Measurements from ENCODE around the gene XRCC4.
"Not testable (repeated sequence)": the region's sequence is repeated elsewhere in the genome, so short reads cannot be mapped to it uniquely, and the experiment has no call there.

The XRCC4 gene

DNA sequence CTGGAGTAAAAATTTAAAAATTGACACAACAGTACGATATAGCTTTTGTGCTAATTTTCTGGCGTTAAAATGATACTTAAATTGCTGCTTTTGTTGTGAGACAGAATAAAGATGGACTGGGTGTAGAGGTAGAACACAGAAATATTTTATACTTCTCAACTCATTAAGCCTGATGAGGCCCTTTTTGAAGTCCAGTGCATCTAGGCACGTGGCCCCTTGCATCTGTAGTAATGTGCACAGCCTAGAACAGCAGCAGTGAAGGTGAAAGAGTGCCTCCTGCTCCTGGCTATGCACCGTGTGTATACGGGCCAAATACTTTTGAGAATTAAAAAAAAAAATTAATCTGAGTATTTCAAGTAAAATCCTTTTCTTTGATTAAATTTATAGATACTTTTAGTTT lies 115.6 kb downstream of the XRCC4 start:
- DNase-seq, result no peak

DNA sequence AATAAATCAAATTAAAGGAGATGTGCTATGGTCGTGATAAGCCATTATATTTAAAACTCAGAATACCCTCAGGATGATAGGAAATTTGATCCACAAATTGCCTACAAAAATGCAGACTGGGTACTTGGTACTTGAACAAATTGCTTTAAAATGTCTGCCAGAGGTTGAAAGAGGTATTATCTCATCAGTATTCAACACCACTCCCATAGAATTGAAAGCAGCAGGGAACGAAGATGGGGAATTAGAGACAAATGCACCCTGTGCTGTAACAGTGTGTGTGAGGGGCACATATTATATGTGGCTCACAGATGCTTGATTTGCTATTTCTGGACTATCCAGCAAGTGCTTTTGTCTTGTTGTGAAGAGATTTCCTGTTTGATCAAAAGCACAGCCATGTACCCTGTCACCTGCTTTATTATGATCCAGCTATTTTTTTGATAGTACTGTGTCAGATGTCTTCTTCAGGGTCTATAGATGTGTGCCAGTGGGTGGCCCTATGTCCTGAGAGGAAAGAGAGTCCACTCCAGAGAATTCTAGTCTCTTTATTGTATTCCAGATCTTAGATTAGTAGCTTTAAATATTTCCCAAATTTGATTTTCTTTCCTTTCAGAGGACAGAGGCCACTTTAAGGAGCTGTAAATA lies 120.1 kb downstream of the XRCC4 start:
- DNase-seq, result no peak

DNA sequence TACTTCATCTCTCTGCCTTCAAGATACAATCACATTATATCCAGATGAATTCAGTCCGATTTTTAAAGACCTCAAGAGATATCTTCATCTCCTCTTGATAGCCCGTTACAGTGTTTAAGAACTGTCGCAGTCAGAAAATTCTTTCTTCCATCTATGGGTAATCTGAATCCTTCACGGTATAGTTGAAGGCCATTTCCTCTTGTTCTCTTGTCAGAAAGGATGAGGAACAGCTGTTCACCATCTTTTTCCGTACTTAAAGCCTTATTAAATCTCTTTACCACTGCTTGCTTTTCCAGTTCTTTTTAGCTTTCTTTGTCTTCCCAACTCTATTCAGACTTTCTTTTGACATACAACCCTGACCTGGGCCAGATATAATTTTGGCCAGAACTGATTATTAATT lies 121.8 kb downstream of the XRCC4 start:
- DNase-seq, result no peak

DNA sequence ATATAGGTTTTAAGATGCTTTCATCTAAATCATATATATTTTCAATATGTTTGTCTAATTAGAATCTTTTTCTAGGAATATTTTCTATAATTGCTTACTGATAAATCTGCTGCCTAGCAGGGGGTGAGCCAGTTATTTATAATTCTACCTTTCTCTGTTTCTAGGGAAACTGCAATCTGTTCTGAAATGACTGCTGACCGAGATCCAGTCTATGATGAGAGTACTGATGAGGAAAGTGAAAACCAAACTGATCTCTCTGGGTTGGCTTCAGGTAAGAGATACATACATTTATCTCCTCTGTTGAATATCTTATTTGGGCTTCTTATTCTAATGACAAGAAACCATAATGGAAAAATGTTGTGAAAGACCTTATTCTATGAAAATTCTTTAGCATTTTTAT lies 127.3 kb downstream of the XRCC4 start:
- no peak for DNase-seq

DNA sequence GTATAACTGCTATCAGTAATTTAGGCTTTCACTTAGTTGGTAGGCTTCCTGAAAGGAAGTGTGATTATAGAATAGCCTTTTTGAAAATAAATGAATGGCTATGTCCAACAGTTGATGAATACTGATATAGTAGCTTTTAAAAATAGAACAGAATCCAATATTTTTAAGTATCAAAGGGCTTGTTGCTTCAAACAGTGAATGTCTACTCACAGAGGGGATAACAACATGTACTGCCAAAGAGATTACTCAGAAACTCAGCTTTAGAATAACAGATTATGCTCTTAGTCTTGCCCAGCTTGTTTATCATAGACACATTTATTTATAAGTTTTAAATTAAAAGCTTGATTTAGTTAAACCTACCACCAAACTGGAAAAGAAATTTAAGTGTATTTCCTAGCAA lies 132.6 kb downstream of the XRCC4 start:
- DNase-seq, result no peak

DNA sequence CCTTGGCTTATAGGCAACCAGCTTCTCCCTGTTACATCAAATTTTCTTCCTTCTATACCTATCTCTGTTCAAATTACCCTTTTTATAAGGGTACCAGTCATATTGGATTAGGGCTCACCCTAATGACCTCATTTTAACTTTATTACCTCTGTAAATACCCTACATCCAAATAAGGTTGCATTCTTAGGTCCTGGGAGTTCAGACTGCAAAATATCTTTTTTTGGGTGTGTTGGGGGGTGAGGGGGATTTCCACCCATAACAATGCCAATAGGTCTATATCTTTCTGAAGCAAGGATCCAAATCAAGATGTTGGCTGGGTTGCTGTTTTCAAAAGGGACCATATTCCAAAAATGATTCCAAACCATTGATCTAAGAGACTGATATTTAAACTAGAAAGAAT lies 141.7 kb downstream of the XRCC4 start:
- DNase-seq, result no peak

DNA sequence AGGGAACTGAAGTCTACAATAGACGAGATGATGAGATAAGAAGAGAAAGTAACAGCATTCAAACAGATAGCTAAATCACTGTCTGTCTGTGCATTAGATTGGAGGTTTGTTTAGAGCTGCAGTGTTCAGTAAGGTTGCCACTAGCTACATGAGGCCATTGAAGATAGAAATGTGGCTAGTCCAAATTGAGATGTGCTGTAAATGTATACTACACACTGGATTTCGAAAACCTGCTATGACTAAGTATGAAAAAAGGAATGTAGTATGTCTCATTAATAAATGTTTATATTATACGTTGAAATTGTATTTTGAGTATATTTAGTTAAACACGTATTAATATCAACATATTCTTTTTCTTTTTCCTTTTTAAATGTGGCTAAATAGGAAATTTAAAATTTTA lies 142.1 kb downstream of the XRCC4 start:
- DNase-seq, result no peak

DNA sequence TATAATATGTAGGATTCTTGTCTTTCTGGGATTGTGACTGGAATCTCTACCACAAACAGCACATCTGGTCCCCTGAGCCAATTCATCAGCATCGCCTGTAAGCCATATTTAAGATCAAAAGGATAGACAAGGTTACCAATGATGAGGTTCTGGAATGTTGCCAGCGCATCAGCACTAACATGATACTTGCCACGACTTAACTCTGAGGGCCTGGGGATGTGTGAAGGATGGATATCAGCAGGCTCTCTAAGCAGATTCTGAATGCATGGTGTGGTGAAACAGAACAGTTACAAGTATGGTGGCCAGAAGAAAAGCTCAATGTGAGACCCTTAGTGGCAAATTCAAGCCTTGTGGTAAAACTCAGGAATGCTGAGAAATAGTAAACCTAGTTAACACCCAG lies 143.0 kb downstream of the XRCC4 start:
- no peak for DNase-seq

DNA sequence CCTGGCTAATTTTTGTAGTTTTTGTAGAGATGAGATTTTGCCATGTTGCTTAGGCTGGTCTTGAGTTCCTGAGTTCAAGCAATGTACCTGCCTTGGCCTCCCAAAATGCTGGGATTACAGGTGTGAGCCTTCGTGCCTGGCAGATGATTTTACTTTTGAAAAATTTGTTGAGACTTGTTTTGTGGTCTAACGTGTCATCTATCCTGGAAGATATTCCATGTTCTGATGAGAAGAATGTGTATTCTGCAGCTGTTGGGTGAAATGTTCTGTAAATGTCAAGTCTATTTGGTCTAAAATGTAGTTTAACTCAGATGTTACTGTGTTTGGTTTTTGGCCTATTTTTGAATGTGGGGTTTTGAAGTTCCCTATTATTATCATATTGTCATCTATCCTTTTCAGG lies 145.6 kb downstream of the XRCC4 start:
- DNase-seq, result no peak

DNA sequence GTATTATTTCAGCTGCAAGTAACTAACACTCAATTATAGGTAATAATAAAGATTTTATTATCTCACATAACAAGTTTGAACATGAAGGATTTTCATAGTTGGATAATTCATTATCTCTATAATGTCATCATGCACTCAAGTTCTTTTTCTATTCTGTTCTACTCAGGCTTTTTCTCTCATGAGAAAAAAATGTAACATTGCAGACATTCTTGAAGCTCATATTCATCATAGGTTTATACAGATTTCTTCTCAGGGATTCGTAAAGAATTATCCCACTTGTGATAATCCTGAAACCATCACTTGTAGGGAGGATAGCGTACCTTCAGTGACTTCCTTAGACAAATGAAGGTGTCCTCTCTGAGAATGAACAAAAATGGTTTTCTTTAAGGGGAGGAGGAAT lies 150.3 kb downstream of the XRCC4 start:
- DNase-seq, result no peak

DNA sequence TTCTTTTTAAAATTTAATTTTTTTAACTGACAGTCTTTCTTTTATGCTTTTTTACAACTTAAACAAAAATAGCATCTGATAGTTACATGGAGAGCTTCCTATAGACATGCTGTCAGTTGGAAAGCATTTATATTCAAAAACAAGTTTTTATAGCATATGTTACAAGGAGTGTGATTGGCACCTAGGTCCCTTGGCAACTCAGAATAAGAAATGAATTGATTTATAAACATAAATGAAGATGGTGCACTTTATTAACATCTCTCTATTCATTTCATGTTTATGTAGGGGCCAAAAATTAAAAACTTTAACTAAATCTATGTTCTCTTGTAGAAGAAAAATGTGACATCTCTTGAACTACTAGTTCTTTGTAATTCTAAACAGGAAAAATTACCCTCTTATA lies 153.2 kb downstream of the XRCC4 start:
- no peak for DNase-seq

DNA sequence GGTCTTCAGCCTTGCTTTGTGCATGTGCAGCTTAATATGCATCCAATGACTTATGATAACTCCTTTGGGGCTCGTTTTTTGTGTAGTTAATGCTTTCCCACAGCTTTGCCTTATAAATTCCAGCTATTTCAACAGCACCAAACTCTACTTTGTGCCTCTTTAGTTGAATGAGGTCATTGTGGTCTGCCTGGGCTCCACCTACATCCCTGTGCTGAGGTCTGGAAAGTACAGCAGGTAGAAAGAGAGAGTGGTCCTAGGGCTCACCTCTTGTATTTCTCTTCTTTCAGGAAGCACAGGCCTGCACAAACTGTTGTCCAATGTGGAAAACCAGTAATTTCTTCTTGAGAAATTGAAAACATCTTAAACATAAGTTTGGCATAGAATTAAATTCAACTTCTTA lies 167.2 kb downstream of the XRCC4 start:
- DNase-seq, result no peak

DNA sequence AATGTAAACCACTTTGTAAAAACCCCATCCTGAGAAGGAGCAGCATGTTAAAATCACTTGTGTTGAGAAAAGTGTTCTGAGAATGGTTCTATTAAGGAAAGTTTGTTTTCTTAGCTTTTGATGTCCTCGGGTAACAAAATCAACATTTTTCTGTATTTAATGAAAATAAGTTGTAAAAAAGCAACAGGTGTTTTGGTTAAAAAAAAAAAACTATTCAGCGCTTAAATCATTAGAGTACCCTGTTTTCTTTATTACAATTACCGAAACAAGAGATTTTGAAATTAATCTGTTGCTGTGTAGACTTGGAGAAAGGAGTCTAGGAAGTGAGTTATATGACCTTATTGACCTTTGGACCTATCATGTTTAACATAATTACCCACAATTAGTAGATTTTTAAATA lies 167.7 kb downstream of the XRCC4 start:
- no peak for DNase-seq

DNA sequence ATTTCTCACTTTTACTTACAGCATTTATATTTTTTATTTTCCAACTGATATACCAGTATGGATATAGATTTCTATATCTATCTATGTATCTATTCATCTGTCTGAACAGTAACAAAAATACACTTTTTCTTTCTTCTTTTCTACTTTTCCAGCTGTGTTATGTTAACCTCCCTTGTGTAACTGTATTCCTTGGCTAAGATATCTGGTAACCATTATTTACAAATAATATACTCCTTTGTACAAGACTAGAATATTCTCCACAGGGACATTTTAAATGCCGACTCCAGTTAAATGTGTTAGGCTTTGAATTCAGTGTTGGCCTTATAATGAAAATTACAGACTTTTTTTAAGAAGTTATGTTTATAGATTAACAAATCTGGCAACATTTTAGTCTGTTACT lies 168.7 kb downstream of the XRCC4 start:
- DNase-seq, result no peak

DNA sequence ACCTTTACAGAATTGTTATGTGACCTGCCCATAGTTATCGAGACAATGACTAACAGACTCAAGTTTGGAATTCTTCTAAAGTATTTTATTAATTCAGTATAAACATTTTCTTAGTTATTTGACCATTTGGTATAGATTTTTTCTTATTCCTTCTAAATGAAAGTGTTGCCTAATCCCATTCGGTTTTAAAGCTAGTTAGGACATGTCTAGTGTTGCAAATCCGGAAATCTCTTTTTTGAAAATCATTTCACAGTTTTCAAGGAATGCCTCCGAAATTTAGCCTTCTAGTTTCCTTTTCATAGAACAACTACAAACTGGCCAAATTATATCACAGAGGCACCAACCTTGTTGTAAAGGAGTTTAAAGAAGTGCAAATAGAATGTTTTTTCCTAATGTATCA lies 171.8 kb downstream of the XRCC4 start:
- no peak for DNase-seq

DNA sequence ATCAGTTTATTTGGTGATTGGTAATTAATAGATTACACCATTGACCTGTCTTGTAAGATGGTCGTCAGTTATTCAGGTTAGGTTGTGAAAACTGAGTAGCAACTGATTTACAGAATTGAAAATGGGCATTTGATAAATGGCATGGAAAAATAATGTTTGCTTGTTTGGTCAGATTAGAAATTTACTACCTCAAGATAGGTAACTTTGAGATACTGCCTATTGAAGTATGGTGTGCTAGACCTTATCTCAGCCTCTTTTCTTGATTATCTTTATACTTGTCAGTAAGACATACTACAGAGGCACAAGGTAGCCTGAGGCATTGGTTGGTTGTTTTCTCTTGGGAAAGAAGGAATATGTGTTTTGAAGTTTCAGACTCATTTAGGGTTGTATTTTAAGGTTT lies 174.5 kb downstream of the XRCC4 start:
- no peak for DNase-seq

DNA sequence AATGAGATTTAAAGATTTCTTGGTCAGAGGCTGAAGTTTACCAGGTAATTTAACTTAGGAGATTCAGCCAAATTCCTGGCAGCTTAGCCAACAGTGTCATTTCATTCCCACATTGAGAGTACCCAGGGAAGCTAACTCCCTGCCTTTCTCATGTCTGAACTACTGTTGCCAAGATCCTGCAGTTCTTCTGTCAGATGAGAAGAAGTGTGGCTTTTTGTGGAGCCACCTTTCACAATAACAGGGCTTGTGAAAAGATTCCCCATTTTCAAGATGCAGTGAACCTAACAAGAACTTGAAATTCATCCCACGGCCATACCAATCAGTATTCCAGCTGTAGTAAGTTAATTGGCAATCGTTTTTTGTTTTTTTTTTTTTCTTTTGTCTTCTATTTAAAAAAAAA lies 176.4 kb downstream of the XRCC4 start:
- DNase-seq, result no peak

DNA sequence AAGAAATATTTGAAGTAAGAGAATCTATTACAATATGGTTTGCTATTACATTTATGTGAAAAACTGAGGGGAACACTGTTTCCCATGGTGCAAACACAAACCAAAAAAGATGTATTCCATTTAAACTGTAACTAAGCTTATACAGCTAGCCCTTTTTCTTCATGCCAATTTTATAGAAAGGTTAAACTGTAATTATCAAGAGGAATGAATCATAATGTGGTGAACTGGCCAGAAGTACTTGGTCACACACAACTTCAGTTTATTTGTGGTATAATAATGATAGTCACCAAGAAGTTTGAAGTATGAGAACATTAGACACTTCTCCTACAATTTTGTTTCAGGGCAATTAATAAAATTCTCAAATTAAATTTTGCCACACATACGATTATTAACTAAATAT lies 177.9 kb downstream of the XRCC4 start:
- no peak for DNase-seq

DNA sequence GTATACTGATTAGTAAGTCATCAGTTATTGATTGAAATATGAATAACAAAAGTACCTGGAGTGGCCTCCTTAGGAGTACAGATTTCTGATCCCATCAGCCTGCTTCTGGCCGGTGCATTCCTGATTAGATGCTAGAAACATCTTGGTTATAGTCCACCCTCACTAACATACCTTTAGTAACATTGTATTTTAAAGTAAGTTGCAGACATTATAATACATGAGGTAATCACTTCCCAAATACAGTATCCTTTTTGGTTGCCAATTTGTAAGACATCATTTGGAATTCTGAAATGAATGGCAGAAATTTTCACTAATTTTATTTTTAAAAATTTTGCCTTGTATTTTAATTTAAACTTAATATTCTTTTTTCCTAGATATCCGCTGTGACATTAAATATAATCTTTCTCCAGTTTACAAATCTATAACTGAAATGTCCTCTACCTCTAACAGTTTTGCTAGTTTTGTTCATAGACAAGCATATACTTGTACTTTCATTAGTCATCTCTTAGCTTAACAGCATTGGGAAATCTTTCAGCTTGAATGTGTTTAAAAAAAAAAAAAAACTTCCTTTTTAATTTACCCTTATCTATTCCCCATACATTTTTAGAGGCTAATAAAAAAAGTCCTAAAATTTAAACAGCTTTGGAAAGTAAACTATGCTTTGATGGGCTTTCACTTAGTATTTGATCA lies 178.9 kb downstream of the XRCC4 start:
- no peak for DNase-seq

DNA sequence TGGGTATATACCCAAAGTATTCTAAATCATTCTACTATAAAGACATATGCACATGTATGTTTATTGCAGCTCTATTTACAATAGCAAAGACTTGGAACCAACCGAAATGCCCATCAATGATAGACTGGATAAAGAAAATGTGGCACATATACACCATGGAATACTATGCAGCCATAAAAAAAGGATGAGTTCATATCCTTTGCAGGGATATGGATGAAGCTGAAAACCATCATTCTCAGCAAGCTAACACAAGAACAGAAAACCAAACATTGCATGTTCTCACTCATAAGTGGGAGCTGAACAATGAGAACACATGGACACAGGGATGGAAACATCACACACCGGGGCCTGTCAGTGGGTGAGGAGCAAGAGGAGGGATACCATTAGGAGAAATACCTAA lies 180.3 kb downstream of the XRCC4 start:
- DNase-seq, result not testable (repeated sequence)

DNA sequence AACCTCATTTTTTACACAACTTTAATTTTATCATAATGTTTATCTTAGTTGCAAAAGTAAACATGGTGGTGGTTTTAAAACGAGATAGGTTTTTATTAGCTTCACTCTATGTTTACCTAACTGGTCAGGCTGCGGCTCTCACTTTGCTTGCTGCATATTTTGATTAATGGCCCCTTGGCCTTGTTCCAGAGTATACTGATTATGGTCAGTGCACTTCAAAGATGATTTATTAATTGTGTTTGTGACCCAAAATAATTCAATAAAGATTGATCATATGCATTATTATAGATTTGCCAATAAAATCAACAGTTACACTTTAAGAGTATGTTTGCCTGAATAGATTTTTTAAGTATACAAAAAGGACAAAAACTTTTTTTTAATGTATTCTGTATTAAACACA lies 188.0 kb downstream of the XRCC4 start:
- DNase-seq, result no peak

DNA sequence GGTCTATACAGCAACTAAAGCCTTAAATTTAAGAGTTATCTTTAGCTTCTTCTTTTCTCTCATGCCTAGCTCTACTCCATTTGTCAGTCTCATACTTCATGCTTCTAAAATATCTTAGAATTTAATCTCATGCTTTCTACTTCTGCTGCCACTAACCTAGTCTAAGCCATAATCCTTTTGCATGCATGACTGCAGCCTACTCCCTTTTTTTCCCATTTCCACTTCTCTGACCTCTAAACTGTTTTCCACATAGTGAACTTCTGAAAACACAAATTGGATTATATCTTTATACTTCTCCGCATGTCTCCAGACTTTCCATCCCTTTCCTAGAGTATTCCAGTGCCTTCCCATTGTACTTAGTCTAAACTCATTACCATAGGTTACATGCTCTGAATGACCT lies 193.0 kb downstream of the XRCC4 start:
- no peak for DNase-seq

DNA sequence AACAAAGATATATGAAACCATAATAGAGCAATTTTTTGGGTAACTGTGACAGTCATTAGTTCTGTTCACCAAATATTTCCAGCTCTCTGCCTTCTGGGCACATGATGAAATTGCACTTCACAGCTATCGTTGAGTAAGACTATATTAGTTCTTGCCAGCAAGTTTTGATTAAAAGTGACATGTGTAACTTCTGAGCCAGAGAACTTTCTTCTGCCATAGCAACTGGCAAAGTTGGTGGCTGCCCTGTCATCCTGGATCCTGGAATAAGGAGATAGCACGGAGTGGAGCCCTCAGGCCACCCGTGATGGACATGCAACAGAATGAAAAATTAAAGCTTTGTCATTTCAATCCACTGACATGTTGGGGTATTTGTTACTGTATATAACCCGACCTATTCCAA lies 199.8 kb downstream of the XRCC4 start:
- no peak for DNase-seq

DNA sequence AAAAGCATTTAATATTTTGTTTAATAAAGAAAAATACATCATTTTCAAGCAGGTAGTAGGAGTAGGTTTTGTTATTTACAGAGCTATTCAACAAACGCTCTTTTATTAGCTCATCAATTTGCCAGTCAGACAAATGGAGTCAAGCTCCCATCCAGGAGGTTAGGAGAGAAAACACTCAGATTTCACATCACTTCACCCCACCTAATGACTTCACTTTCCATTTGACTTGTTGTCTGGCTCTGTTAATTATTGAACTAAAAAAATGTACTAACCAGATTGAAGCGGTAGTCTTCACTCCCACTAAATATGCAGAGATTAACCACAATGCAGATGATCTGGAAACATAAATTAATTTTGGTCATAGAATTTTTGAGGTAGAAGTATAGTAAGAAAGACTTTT lies 200.6 kb downstream of the XRCC4 start:
- DNase-seq, result no peak

DNA sequence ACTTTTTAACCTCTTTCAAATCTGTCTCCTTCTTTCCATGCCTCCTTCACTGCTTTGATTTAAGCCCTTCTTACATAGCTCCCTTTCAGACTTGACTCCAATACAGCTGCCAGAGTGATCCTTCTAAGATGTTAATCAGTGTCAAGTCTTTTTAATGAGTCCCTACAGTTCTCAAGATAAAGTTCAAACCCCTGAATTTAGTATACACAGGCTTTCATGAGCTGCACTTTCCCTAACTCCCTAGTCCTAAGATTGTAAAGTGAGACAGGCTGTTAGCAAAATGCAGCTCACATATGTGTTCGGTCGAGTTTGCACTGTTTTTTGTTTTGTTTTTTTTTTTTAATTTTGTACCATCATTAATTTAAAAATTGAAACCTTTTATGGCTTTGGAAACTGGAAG lies 203.8 kb downstream of the XRCC4 start:
- DNase-seq, result no peak
